CD4-positive, alpha-beta T cell treated with Interferon gamma for 1 hour (primary cell): ENCODE data around the gene SGPL1.

Source experiments
- DNase-seq: peaks from one replicate; pipeline ENCODE4 v3.0.0-alpha.2; 2020

SGPL1 gene

DNA sequence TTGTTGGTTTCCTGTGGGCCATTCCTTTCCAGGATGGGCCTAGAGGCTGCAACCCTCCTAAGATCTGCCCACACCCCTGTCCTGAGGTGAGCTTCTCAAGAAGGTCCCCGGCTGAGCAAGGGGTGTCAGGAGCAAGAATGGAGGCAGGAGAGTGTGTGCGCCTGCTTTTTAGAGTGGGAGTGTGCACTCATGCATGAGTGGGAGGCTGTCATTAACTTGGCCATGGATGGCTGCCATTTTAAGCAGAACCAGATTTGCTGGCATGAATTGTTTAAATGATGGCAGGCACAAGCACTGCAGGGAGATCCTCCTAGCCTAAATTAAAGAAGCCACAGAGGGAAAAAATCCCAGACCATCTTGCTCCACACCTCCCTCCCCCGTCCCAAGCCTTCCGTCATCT, 2.9 kb upstream of the SGPL1 start:
- DNase-seq, result no peak

DNA sequence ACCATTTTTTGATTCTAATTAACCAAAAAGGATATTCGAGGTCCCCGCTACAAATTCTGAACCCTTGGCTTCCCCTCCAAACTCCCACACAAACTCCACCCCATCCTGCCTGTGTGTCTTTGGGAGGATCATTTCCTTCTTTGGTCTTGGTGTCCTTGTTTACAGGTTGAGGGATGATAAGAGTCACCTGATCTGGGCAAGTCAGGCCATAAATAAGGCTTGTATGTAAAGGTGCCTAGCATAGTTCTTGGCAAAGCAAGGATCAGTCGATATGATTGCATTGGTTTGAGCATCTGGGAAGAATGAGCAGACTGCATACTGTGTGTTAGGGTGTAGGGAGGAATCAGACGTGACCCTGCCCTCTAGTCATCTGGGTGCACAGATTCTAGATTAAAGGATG, 1.6 kb upstream of the SGPL1 start:
- no peak for DNase-seq

DNA sequence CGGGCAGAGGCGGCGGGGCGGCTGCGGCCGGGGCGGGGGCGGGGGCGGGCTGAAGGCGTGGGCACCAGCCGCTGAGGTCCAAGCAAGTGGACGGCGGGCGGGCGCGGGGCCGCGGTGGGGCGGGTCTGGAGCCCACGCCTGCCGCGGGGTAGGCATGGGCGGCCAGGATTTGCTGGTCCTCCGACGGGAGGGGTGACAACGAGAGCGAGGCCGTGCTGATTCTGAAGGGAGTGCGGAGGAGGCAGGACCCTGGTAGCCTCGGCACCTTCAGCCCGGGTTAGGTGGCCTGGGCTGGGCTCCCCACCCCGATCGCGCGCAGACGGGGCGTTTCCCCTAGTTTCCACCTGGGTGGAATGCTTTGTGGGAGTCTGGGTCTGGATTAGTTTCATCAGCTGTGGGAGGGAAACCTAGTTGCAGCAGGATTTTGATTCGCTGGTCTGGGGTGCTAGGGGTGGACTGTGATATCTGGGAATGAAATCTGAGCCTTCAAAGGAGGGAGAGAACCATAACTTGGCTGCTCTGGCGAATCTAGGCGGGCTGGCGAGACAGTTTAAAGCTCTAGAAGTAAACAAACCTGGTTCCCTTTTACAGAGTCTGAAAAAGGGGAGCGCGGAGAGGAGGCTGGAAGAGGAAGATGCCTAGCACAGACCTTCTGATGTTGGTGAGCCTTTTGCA, 609 bp downstream of the SGPL1 start:
- no peak for DNase-seq

DNA sequence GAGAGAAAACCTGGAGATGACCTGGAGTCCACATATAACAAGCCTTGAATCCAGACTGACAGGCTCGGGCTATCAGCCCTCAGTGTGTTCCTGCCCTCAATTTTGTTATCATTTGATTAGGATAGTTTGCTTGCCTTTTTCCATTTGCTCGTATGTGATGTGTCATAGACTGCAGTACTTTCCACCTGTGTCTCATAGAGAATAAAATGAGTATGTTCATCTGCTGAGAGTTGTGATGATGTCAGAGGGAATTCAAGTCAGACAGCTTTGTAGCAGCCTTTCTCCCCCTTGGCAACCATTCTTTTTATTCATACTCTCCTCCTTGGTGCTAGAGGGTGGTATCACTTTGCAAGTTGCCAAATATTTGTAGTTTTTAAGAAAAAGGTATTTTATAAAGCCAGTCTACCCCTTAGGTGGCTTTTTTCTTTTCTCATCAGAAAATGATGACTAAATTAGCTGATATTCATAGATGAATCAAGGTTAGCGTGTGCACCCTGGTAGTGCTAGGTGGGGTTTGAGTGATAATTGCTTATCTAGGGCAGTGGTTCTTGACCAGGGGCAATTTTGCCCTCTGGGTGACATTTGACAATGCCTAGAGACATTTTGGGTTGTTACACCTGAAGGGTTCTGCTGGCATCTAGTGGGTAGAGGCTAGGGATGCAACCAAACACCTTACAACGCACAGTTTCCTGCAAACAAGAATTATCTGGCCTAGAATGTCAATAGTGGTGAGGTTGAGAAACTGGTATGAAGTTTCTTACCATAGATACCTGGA, 5.4 kb downstream of the SGPL1 start:
- no peak for DNase-seq

DNA sequence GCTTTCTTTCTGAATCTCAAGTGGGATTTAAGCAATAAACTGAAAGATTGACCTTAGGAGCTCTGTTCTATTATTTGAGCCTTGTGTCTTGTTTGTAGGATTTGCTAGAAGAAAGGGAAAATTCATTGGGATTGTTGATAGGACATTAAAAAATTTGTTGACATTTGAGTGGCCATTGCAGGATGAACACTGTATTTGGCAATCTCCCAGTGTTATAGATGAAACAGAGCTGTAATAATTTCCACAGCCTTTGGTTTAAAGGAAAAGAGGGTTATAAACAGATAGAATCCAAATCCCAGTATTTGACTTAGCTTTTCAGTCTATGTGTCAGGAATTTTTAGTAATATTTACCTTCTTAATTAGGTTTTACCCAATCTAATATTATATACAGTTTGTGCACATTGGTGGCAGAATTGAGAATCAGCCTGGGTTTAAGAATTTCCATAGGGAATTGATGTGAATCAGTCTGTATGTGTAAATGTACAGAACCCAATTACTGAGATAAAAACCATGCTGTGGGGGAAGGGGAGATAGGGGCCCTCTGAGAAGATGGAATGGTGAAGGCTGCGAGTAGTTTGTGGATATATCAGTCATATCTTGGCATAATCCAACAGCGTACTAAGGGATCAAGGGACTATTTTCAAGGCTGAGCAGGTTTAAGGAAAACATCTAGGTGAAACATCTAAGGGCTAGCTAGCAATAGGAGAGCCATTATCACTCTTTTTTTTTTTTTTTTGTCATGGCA, 6.5 kb downstream of the SGPL1 start:
- DNase-seq, result no peak

DNA sequence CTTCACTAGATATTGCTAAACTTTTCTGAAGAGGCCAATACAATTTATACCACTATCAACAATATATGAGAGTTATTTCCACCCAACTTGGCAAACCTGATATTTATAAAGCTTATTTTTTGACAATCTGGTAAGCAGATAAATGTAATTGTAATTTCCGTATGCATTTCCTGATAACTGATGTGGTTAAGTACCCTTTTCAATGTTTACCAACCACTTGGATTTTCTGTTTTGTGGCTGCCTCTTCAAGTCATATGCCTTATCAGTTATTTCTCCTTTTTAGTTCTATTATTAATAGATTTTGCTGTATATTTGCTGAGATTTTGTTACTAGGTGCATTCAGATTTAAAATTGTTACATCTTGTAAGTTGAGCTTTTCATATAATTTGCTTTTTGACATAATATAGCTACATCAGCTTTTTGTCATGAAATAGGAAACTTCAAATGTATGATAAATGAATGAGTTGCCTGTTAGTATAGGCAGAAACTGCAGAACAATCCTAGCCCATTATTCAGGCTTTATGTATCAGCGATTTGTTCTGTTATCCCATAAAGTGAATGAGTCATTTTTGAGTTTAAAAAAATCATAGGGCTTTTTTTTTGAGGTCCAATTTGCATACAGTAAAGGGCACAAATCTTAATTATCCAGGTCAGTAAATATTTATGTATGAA, 11.5 kb downstream of the SGPL1 start:
- DNase-seq, result no peak

DNA sequence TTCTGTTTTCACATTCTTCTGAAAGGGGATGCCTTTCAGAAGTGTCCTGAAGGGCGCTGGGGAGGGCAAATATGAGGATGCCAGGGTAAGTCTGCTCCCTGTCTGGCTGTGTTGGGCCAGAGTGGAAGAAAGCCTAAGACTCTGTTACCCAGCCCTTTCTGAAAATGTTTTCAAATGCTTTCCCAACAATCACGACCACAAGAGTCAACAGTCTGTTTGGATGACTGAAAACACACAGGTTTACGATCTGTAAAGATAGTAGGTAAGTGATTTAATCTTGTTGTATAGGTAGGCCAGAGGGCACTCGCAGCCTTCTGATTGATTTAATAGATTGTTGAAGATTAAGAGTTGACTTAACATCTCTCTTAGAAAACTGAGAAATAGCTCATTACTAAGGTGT, 13.2 kb downstream of the SGPL1 start:
- DNase-seq, result no peak

DNA sequence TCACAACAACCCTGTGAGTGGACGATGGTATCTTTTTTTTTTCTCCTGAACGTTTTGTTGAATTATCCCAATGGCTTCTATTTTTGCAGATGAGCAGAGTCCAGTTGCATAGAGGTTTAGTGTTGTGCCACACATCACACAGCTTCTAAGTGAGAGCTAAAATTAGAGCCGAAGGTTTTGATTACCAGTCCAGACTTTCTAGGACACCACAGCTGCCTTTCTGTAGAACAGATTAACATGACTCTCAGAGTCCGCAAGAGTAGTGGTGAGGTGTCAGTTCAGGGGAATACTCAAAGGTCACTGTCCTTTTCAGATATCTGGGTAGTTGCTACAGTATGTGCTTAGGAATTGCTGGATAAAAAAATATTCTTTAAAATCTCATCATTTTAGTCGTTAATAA, 13.8 kb downstream of the SGPL1 start:
- DNase-seq, result no peak

DNA sequence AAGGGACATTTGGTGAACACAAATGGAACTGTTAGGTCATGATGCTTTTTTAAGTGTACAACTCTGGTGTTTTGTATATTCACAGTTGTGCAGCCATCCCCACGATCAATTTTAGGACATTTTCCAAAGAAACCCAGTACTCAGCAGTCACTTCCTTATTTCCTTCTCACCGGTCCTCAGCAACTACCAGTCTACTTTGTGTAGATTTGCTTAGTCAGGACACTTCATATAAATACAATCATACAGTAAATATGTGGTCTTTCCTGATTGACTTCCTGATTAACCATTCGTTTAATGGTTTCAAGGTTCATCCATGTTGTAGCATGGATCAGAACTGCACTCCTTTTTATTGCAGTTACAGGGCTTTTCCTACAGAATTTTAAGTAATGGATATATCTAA, 14.4 kb downstream of the SGPL1 start:
- no peak for DNase-seq

DNA sequence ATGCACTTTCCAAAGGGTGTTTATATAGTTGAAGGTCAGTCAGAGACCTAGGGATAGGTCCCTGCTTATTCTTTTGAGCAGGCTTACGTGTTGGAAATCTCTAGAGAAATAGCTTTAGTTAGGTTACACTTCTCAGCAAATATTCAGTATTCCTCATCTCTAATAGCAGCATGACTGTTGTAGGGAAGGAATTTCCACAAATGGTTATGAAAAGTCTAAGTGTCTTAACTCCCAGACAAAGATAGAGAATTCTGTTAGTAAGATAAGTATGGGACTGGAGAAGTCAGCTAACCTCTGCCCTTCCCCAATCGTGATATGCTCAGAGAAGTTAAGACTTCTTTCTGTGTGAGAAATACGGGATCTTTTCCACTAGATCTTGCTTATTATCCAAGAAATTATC, 16.5 kb downstream of the SGPL1 start:
- DNase-seq, result no peak

DNA sequence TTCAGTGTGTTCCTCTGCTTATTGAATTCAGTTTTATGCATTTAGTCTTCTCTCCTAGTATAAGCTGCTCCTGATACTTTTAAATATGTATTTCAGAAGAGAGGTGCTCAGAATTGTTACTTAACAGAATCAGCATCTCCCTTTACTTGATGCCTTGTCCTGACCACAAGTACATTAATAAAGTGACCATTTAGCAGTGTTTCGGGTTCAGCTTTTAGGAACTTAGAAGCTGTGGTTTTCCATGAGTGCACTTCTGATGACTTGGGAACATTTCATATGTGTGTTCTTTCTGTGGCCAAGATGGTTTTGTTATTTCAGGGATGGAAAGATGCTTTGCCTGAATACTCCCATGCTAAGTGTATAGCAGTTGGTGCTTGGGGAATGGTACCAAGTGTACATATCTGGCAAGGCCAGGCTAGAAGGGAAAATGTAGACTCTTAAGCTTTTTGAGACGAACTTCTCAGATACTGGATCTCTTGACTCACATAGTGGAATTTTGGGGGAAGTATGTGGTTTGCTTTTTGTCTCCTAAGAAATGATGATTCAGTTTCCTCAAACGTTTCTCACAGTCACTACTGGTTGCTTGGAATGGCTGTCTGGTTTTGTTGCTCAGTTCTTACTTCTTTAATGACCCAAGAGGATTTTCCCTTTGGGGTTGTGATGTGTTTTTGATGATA, 17.2 kb downstream of the SGPL1 start:
- DNase-seq, result no peak

DNA sequence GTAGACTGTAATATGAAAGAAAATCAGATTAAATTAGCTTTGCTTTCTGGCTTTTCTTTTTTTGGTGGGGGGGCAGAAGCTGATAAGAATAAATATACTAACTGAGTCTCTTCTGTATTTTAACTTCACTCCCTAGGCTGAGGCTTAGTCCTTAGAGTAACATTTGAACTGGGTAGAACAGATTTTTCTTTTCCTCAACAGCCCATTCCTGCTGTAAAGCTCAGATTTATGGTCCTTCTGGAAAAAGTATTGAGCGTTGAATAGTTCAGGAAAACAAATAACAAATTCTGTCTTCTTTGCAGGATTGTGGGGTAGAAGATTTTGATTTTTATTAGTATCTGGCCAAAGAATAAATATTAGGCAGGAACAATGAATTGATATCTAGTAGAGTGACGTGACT, 17.9 kb downstream of the SGPL1 start:
- DNase-seq, result no peak

DNA sequence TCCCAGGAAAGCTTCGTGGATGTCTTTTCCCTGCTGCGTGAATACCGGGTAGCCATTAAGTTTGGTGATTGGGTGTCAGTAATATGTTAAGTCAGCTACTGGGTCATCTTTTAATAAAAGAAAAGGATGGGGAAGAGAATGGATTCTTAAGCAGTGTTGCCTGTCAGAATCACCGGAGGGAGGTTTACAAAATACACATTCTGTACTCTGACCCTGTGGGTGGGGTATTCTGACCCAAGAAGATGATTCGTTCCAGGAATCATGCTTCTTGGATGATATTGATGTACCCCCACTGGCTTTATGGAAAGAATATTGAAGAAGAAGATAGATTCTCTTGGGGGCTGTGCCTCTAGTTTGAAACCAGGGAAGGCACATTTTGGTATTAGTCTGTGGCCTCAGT, 18.3 kb downstream of the SGPL1 start:
- DNase-seq, result no peak

DNA sequence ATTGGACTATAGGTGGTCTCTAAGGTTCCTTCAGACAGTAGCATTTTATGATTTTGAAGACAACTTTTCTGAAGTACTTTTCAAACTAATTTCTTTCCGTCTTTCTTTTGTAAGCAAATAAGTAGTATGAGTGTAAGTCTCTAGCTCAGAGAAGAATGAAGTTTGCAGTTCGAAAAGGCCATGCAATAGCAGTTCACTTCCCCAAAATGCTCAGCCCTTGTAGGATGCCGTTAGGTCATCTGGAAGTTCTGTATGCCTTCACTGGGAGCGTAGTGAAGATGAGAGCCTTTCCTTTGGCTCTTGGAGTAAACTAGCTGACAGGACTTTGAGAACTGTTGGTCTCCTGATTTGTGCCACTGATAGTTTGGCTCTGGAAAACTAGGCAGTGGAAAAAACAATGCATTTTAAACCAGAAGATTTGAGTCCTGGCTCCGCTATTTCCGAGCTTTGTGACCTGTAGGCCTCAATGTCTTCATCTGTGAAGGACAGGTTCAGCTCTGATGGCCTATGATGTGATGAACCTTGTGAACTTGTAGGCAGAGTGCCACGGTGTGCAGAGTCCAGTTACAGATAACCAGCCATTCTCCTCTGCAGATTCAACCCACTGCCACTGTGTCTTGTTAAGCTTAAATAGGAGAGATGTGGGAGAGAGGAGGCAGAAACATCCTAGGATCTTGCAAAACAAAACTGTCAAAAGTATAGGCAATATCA, 18.8 kb downstream of the SGPL1 start:
- no peak for DNase-seq

DNA sequence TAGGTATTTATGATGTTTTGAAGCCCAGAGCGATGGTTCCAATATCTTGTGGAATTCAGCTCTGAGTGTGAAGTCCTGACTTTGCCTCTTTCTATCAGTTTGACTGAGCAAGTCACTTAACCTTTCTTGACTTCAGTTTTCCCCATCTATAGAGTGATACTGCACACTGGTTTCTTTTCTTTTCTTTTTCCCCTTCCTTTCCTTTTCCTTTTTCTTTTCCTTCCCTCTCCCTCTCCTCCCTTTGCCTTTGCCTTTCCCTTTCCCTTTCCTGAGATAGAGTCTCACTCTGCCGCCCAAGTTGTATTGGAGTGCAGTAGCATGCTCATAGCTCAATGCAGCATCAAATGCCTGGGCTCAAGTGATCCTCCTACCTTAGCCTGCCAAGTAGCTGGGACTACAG, 20.6 kb downstream of the SGPL1 start:
- no peak for DNase-seq

DNA sequence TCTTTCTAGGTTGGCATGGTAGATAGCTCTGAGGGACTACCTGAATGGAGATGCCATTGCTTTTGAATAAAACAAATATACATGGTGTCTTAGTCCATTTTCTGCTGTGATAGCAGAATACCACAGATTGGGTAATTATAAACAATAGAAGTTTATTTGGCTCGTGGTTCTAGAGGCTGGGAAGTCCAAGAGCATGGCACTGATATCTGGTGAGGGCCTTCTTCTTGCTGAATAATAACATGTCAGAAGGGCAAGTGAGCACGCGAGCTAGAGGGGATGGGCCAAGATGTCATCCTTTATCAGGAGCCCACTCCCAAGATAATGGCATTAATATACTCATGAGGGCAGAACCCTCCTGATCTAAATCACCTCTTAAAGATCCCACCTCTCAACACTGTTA, 21.9 kb downstream of the SGPL1 start:
- DNase-seq, result no peak

DNA sequence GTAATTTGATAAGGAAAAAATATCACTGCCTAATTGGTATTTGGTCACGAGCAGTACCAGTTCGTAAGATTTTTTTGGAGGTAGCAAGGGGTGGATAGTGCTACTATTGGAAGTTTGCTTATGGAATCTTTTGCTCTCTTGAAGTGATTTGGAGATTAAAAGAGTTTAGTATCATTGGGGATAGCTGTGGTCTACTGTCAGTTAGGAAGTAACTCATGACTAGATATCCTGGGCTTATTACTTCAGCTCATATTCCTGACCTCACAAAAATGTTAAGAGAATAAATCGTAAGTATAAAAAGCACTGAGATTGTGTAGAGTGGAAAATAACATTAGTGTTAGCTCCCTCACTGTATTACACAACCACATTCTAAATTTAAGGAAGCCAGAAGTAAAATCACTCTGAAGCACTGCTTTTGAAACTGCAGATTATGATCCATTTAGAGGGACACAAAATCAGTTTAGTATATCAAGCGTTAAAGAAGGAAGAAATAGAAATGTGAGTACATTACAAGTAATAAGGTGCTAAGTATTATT, 22.6 kb downstream of the SGPL1 start:
- DNase-seq, result no peak

DNA sequence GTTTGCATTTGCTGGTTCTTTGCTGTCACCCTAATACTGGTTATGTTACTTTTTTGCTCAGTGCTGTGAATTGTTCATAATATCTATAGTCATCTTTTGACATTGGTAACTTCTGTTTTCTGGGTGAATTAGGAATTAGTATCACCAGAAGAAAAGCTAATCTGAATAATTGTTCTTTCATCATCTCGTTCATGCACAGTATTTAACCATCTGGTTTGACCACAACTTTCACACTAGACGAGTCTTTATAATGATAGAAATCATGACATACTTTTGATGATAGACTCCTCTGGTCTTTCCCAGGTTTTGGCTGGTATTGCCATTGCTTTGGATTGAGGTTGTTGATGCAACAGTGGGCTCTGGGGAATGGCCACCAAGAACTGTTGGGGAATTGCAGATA, 25.1 kb downstream of the SGPL1 start:
- DNase-seq, result no peak

DNA sequence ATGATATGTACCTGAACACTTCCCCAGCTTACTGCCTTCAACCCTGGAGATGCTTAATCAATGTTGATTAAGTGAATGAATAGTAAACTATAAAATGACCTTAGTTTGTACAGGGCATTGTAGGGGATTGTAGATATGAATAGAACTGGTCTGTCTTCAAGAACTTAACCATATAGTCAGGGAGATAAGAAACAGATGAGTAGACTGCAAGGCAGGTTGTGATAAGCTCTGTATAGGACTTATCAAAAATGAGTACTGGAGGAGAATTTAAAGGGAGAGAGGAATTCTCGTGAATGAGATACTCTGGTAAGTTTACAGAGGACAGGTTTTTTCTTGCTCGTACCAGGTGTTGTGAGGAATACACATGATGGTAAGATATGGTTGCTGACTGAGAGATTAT, 27.6 kb downstream of the SGPL1 start:
- DNase-seq, result no peak

DNA sequence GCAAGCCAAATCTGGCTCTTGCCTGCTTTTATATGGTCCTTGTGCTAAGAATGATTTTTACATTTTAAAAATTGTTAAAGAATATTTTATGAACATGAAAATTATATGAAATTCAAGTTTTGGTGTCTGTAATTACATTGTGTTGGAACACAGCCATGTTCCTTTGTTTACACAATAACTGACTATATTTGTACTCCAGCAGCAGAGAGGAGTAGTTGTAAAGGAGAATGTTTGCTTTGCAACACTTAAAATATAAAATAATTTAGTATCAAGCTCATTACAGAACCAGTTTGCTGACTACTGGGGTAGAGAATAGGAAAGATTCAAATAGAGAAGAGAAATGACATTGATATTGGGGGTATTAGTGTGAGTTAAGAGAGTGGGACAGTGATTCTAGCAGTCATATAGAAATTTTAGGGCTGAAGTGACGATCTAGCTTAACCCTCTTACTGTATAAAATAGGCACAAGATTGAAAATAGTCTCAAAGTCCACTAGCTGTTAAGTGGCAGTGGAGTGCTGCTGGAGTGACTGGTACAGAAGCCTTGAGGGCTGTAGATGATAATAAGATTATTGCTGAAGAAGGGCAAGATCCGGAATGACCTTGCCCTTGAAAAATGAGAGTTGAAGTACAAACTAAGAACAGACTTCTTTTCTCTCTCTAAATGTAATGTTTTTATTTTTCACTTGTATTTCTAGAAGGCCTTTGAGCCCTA, 28.2 kb downstream of the SGPL1 start:
- no peak for DNase-seq

DNA sequence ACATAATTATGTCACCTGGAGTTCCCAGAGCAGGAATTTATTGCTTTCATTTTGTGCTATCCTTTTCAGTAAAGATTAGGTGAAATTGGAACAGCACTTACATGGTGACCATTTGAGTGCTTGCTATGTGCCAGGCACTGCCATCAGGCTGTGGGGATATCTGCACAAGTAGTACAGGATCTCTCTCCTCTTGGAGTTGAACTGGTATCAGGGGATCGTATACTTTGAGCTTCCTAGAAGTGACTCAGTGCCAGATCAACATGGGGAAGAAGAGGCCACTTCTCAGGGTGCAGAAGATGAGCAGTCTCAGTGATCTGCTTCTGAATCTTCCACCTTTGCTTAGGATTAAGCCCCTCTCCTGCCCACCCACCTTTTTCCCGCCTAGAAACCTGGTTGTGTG, 29.5 kb downstream of the SGPL1 start:
- DNase-seq, result no peak
